Limb (tissue), 2 donors: Measurements from ENCODE around the gene AADACL3.
"Not testable (repeated sequence)": the region's sequence is repeated elsewhere in the genome, so short reads cannot be mapped to it uniquely, and the experiment has no call there.

Source experiments
- DNase-seq, 2 donors: peaks; one replicate each; pipeline ENCODE4 v3.0.0-alpha.2; 2016; ENCODE audit errors: extremely low spot score in 2 of 2

Gene AADACL3

DNA sequence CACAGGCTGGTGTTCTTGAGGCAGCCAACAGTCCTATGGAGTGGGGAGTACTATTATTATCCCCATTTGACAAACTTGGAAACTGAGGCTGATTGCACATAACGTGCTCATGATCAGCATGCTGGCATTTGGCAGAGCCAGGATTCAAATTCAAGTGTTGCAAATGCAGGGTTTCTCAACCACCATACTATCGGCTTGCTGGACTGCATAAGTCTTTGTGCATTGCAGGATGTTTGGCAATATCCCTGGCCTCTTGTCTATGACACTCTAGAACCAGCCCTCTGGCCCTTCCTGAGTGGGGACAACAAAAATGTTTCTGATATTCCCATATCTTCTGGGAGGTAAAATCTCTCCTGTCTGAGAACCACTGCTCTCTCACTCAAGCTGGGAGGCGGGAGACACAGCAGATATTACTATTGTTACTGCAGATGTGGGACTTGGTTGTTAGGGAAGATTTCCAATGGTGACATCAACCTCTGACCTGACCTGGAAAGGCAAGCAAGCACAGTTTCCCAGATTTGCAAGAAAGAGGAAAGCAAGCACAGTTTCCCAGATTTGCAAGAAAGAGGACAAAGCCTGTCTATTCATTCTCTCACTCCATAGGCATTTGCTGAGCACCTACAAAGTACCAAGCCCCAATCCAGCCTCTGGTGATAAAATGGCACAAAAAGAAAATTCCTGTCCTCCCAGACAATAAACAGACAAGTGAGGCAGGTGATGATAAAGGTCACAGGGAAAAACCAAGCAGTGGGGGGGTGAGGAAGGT is 1.0 kb upstream of the AADACL3 start:
- DNase-seq = no peak

GRCh38 chr1:12717301-12717838 is 1.5 kb downstream of the AADACL3 start:
- no peak for DNase-seq

DNA sequence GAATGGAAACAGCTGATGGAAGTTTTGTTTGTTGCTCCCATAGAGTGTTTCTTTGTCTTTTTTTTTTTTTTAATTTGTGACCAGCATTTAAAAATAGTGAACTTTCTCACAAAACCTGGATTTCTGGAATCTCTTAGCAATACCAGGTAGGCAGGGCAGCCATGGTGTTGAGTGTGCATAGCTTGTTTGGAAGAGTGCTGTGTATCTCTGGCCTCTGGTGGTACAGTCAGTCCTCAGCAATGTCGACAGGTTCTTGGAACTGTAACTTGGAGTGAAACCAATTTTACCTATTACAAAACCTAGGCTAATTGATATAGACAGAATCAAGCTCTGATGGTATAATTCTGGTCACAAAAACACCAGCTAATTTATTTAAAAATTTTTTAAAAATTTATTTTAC is 6.7 kb downstream of the AADACL3 start:
- no peak for DNase-seq

DNA sequence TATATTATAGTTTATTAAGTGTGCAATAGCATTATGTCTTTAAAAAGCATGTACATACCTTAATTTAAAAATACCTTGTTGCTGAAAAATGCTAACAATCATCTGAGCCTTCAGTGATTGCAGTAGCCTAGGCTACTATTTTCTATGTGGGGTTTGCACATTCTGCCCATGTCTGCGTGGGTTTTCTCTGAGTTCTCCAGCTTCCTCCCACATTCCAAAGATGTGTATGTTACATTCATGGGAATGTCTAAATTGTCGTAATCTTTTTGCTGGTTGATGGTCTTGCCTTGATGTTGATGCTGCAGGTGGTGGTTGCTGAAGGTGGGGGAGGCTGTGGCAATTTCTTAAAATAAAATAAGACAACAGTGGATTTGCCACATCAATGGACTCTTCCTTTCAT is 12.5 kb downstream of the AADACL3 start:
- DNase-seq = no peak

- no peak for DNase-seq
Measured at GRCh38 chr1:12730156-12730555, 14.2 kb downstream of the AADACL3 start.

DNA sequence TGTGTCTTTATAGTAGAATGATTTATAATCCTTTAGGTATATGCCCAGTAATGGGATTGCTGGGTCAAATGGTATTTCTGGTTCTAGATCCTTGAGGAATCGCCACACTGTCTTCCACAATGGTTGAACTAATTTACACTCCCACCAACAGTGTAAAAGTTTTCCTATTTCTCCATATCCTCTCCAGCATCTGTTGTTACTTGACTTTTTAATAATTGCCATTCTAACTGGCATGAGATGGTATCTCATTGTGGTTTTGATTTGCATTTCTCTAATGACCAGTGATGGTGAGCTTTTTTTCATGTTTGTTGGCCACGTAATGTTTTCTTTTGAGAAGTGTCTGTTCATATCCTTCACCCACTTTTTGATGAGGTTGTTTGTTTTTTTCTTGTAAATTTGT is 15.2 kb downstream of the AADACL3 start:
- not testable (repeated sequence) for DNase-seq

DNA sequence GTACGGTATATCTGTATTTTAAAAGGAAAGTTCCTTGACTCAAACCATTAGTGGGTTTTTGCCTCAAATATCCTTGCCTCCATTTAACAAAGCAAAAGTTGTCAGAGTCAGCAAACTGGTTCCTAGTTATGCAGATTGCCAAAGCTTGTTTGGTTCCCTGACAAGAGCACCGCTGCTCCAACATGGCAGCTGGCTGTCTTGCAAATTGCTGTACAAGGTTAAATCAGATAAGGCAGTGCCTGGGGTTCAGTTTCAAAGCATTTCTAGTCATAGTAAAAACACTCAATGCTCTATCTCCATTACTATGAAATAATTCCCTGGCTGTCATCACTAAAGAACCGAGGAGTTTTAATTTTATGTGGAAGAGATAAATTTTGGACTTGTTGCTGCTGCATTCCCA is 18.7 kb downstream of the AADACL3 start:
- no peak for DNase-seq

- DNase-seq = no peak
Measured at GRCh38 chr1:12738934-12739333, 23.0 kb downstream of the AADACL3 start.

- no peak for DNase-seq
Measured at GRCh38 chr1:12739613-12740012, 23.7 kb downstream of the AADACL3 start.

DNA sequence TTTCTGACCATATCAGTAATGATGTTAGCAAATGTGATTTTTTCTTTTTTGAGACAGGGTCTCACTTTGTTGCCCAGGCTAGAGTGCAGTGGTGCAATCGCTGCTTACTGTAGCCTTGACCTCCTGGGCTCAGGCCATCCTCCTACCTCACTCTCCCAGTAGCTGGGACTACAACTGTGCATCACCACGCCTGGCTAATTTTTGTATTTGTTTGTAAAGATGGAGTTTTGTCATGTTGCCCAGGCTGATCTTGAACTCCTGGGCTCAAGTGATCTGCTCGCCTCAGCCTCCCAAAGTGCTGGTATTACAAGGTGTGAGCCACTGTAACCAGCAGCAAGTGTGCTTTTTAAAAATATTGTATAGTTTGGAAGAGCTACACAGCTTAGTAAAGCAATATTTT is 26.0 kb downstream of the AADACL3 start:
- no peak for DNase-seq

- no peak for DNase-seq
Measured at GRCh38 chr1:12745126-12745991, 29.4 kb downstream of the AADACL3 start.

- DNase-seq = peak in 1 of 2 donors; percentile 26
Measured at GRCh38 chr1:12745992-12746323, 30.0 kb downstream of the AADACL3 start, which contains the start of gene CFAP107. TSS of gene CFAP107 (plus strand) at chr1:12746200. CDS start at chr1:12746431, 231 bp downstream.

DNA sequence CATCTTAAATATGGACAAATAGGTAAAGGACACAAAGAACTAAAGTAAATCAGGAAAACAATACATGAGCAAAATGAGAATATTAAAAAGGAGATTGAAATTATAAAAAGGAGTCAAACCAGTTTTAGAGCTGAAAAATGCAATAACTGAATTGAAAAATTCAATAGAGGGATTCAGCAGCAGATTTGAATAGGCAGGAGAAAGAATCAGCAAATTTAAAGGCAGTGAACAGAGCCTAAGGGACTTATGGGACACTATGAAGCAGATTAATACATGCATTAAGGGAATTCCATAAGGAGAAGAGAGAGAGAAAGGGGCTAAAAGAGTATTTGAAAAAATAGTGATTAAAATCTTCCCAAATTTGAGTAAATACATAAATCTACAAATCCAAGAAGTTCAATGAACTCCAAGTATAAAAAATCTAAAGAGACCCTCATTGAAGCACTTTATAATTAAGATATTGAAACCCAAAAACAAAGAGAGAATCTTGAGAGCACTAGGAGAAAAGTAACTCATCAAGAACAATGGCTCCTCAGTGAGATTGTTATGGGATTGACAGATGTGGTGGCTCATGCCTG is 33.0 kb downstream of the AADACL3 start:
- no peak for DNase-seq

GRCh38 chr1:12754738-12755137 is 38.8 kb downstream of the AADACL3 start:
- no peak for DNase-seq

DNA sequence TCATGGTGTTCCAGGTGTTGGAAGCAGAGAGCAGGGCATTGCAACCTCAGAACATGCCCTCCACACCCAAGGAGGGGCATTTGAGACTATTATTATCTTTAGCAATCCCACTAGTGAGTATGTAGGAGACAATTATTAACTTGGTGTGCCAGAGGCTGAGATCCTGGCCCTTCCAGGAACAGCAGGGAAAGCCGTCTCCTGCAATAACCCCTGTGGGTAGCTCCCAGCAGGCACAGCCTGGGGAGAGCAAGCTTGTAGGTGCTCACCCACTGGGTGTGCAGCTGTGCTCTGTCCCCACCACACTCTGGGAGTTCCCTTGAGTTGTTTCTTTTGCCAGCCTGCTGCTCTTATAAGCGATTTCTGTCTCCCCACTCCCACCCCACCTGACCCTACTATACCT is 40.4 kb downstream of the AADACL3 start:
- no peak for DNase-seq

DNA sequence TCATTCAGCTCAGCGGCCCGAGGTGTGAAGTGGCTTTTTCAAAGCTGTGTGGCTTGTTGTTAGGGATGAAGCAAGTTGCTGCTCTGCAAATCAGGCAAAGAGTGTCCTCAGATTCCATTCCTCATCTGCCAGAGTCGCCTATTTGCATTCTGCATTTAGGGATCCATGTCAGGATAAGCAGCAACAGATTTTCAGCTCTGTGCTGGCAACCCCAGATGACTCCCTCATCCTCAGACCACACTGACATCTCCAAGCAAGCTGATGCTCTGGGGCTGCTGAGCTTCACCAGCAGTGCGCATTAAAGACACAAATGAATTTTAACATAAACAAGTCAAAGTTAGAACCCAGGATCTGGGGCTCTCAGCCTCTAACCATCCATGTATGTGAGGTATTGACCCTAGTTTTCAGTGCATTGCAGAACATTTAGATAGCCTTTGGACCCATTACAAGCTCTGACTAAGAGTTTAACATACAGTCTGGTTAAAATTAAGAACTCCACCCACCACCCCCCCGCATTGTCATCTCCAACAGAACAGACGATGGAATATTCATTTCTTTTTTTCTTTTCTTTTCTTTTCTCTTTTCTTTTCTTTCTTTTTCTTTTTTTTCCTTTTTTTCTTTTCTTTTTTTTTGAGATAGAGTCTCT is 41.0 kb downstream of the AADACL3 start:
- no peak for DNase-seq

DNA sequence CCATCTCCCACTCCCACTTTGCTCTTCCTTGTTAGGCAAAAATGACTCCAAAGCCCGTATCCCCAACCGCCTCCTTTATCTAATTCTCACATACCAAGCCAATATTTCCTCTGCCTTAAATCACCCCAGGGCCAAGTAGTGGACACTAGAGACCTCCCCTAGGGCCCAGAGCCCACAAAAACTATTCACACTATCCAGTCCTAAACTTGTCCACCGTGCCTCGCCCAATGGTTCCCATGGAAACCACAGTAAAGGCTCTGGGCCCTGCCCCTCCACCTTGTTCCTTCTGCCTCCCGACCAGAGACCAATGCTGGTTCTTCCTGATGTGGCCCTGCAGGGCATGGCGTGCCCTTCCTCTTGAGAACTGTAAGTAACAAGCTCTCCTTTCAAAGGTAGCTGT is 41.9 kb downstream of the AADACL3 start:
- no peak for DNase-seq

DNA sequence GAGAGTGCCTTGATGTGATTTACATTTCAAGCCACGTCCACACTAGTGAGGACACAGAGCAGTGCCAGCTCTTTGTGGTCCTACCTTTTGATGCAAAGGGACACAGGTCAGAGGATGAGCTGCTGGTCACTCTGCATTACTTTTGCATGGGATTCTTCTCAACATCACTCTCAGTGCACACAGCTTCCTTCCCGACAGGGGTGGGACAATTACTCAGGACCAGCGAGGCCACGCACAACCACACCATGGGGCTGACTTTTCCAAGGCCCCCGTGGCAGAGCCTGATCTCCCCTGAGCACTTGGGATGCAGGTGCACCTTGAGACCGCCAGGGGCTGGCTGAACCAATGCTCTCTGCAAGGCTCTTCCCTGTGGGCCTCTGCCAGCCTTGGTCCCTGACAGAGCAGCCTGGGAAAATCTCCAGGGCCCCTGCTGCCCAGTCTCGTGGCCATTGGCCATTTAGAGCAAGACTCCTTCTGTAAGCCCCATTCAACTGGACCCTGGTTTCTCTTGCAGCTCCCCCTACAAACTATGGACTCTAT is 44.4 kb downstream of the AADACL3 start:
- no peak for DNase-seq

DNA sequence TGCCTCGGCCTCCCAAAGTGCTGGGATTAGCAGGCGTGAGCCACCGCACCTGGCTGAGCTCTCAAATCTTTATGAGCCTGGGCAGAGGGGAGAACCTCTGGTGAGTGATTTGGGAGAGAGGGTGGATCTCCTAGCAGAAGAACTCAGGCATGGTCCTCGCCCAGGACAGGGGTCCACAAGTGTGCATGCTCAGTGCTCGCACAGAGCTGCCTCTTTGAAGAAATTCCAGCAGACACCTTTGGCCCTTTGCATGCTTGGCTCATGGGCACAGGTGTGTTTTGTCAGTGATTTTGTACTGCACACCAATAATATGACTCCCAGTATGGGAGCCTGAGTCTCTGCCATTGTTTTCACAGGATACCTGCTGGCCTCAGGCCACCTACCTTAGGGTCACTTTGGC is 45.9 kb downstream of the AADACL3 start:
- no peak for DNase-seq

DNA sequence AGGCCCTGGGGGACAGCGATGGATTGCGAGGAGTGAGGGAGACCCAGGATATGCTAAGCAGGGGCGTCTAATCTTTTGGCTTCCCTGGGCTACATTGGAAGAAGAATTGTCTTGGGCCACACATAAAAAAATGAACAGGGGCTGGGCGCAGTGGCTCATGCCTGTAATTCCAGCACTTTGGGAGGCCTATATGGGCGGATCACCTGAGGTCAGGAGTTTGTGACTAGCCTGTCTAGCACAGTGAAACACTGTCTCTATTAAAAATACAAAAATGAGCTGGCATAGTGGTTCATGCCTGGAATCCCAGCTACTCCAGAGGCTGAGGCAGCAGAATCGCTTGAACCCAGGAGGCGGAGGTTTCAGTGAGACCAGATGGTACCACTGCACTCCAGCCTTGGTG is 46.9 kb downstream of the AADACL3 start:
- no peak for DNase-seq

DNA sequence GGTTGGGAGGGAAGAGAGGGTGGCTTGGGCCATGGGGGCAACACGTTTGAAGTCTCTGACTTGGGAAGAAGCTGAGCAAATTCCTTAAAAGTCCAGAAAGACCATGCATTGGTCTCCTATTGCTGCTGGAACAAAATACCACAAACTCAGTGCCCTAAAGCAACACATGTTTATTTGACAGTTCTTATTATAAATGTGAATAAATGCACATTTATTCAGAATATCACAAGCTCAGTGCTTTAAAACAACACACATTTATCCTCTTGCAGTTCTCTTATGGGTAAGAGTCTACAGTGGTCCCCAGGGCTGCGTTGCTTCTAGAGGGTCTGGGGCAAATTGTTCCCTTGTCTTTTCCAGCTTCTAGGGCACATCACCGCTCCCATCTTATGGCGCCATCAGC is 47.6 kb downstream of the AADACL3 start:
- no peak for DNase-seq
